Endothelial cell of umbilical vein (primary cell): Measurements from ENCODE around the gene MTR. TPM values are rescaled to one million over a fixed set of nuclear protein-coding genes. Genes with fewer than 3 reads are reported as not detected.
"Not testable (repeated sequence)": the region's sequence is repeated elsewhere in the genome, so short reads cannot be mapped to it uniquely, and the experiment has no call there.

Experiments used
- BruUV-seq: library from RNA; stranded (reverse); fragments of 400-500 nt; replicated peaks from 2 replicates; lab custom pipeline; 2021; lab: Mats Ljungman, UMichigan
- CTCF ChIA-PET: fragments of 300-600, 350-600 bp; sonication (Branson Sonifier 250); formaldehyde crosslinking; loops from one replicate; lab custom pipeline; 2021; ENCODE audit warnings: antibody characterized with exemption, inconsistent platforms; lab: Charles Lee
- POLR2A ChIA-PET: fragments of 300-600, 350-600 bp; sonication (Branson Sonifier 250); formaldehyde crosslinking; loops from one replicate; lab custom pipeline; 2021; ENCODE audit warnings: antibody characterized with exemption, inconsistent platforms; lab: Charles Lee
- DNase-seq: peaks from one replicate; pipeline ENCODE4 v3.0.0-alpha.2; 2011; ENCODE audit warnings: low read depth, low spot score
- FAIRE-seq: peaks from 2 replicates; lab custom pipeline; 2011; peaks lifted over from hg19 to GRCh38; lab: Jason Lieb, UNC
- H2AFZ ChIP-seq: 2 replicates; pipeline ENCODE4 v1.6.0; 2012; ENCODE audit warnings: low read depth, low read length, control low read depth, inconsistent platforms
- H3K27ac ChIP-seq: 2 replicates; pipeline ENCODE4 v1.5.1; 2011; ENCODE audit warnings: low read depth, mild to moderate bottlenecking, control low read depth, low read length, moderate library complexity; ENCODE audit not compliant: insufficient read depth
- H3K27me3 ChIP-seq, 2 experiments: 2 replicates each; pipeline versions ENCODE4 v1.6.0 to v1.6.1; 2011; ENCODE audit warnings: low read length in 2 of 2, mixed read lengths in 1 of 2; ENCODE audit not compliant: control insufficient read depth in 2 of 2, insufficient read depth in 2 of 2
- H3K36me3 ChIP-seq, 2 experiments: 2 replicates in 1 of 2; 3 replicates in 1 of 2; pipeline ENCODE4 v1.5.1; 2011; ENCODE audit warnings: low read length in 2 of 2, mild to moderate bottlenecking in 1 of 2, moderate library complexity in 1 of 2; ENCODE audit not compliant: control insufficient read depth in 2 of 2, insufficient read depth in 2 of 2; ENCODE audit errors: extremely low read depth in 1 of 2
- H3K4me1 ChIP-seq: 3 replicates; pipeline ENCODE4 v1.5.1; 2011; ENCODE audit warnings: mild to moderate bottlenecking, low read length; ENCODE audit not compliant: control insufficient read depth, insufficient read depth; ENCODE audit errors: extremely low read depth
- H3K4me2 ChIP-seq: 2 replicates; pipeline ENCODE4 v1.6.1; 2011; ENCODE audit warnings: low read length, control low read depth, mixed read lengths; ENCODE audit not compliant: insufficient read depth
- H3K4me3 ChIP-seq, 3 experiments: fragments of 200-600 bp in 1 of 3; sonication (generic), shearing (Covaris generic) in 1 of 3; replicated peaks in 1 of 3; 2 replicates each; pipeline ENCODE4 v1.5.1; 2011 to 2016; ENCODE audit warnings: control low read depth in 3 of 3, low read length in 3 of 3, mild to moderate bottlenecking in 2 of 3, inconsistent platforms in 1 of 3, low read depth in 1 of 3, moderate library complexity in 1 of 3; ENCODE audit not compliant: insufficient read depth in 1 of 3
- H3K79me2 ChIP-seq: 2 replicates; pipeline ENCODE4 v1.6.0; 2012; ENCODE audit warnings: low read length, inconsistent platforms; ENCODE audit not compliant: control insufficient read depth, insufficient read depth
- H3K9ac ChIP-seq: replicated peaks from 2 replicates; pipeline ENCODE3; 2011; ENCODE audit warnings: low read length, control low read depth; ENCODE audit not compliant: insufficient read depth; ENCODE audit errors: extremely low read depth
- H3K9me1 ChIP-seq: replicated peaks from 3 replicates; pipeline ENCODE4 v1.6.0; 2011; ENCODE audit warnings: mild to moderate bottlenecking, low read length; ENCODE audit not compliant: control insufficient read depth, insufficient read depth; ENCODE audit errors: extremely low read depth
- H3K9me3 ChIP-seq: replicated peaks from 2 replicates; pipeline ENCODE4 v1.5.1; 2012; ENCODE audit warnings: low read length, inconsistent platforms; ENCODE audit not compliant: control insufficient read depth, insufficient read depth
- H4K20me1 ChIP-seq: replicated peaks from 2 replicates; pipeline ENCODE3; 2011; ENCODE audit warnings: mild to moderate bottlenecking, low read length; ENCODE audit not compliant: control insufficient read depth, insufficient read depth; ENCODE audit errors: extremely low read depth
- EZH2 ChIP-seq: IDR thresholded peaks from 2 replicates; pipeline ENCODE4 v1.6.1; 2012; ENCODE audit warnings: borderline replicate concordance, low read depth, mild to moderate bottlenecking, moderate library complexity, low read length, inconsistent platforms; ENCODE audit not compliant: severe bottlenecking
- FOS ChIP-seq: IDR thresholded peaks from 2 replicates; pipeline ENCODE4 v1.6.1; 2011; ENCODE audit warnings: mild to moderate bottlenecking, low read length, moderate library complexity, borderline replicate concordance; ENCODE audit not compliant: insufficient read depth
- GATA2 ChIP-seq: IDR thresholded peaks from 2 replicates; pipeline ENCODE4 v1.7.0; 2011; ENCODE audit warnings: low read depth, mild to moderate bottlenecking, moderate library complexity, mixed read lengths, low read length; ENCODE audit not compliant: insufficient read length, insufficient read depth
- JUN ChIP-seq: IDR thresholded peaks from 2 replicates; pipeline ENCODE4 v1.6.1; 2011; ENCODE audit warnings: borderline replicate concordance, low read depth; ENCODE audit not compliant: insufficient read length, insufficient read depth
- MYC ChIP-seq: IDR thresholded peaks from one replicate; pipeline ENCODE4 v1.6.1; 2011; ENCODE audit warnings: mild to moderate bottlenecking, low read depth, low read length
- POLR2A ChIP-seq: IDR thresholded peaks from 2 replicates; pipeline ENCODE4 v1.6.1; 2012; ENCODE audit warnings: low read depth, mild to moderate bottlenecking, control low read depth, low read length
- POLR2AphosphoS5 ChIP-seq: IDR thresholded peaks from 2 replicates; pipeline ENCODE4 v1.6.1; 2012; ENCODE audit warnings: low read depth, mild to moderate bottlenecking, control low read depth, low read length, moderate library complexity; ENCODE audit not compliant: insufficient read depth
- dilution Hi-C: fragments of 300-500 bp; cut with MboI; formaldehyde crosslinking; loops from one replicate; pipeline ENCODE4 v1.15.0; 2019; ENCODE audit warnings: low sequenced_read_pairs; ENCODE audit not compliant: extremely low pct_ligation_motif_present
- intact Hi-C: fragments of 100-400 bp; cut with micrococcal nuclease; formaldehyde crosslinking; loops from one replicate; pipeline ENCODE4 v1.10.0; 2022
- polyA plus RNA-seq, 4 experiments: library from polyadenylated mRNA; depleted of rRNA in 3 of 4; stranded (reverse) in 3 of 4; unstranded in 1 of 4; fragments of >200 nt; gene quantifications; 2 replicates each; pipeline versions ENCODE4 v1.2.1 to v1.2.3, GENCODE V29; 2011 to 2012; ENCODE audit warnings: missing spikeins in 1 of 4
- total RNA-seq: library from RNA; stranded (reverse); gene quantifications from 2 replicates; pipeline ENCODE4 v1.2.3, GENCODE V29; 2021
- TF ChIP-seq, protein P1 (sequence below): IDR thresholded peaks from 2 replicates; pipeline ENCODE4 v1.6.1; 2011; ENCODE audit not compliant: insufficient read depth, insufficient read length
- TF ChIP-seq, protein P2 (sequence below), 2 donors: IDR thresholded peaks; 1 replicate in 1 of 2; 2 replicates in 1 of 2; pipeline ENCODE4 v1.5.1; 2011; ENCODE audit warnings: low read length in 2 of 2, mild to moderate bottlenecking in 2 of 2, moderate library complexity in 2 of 2, control low read depth in 1 of 2, inconsistent platforms in 1 of 2, low read depth in 1 of 2; ENCODE audit not compliant: insufficient read depth in 1 of 2; ENCODE audit errors: extremely low read depth in 1 of 2

The MTR gene
- total and polyA plus RNA-seq, 2 donors (not counting 3 experiments of a cell fraction or from before 2014, with no cell fraction given) = 6.7 to 45.2 TPM

- dilution Hi-C loops (no loop called here), intact Hi-C loops (loop anchor here (10.0 kb wide), 1 partner anchor 476 kb away; no protein-coding TSS in a partner anchor)
- H3K9me3 ChIP-seq = no peaks in the 10 kb centered on the region
- H3K4me3 ChIP-seq = no peak overlapping the region
- H4K20me1 ChIP-seq = no peaks in the 10 kb centered on the region
- no peak overlapping the region for H3K4me2 ChIP-seq
- no TSS peak for BruUV-seq
- H3K4me1 ChIP-seq = no peaks in the 10 kb centered on the region
- H3K9me1 ChIP-seq = no peaks in the 10 kb centered on the region
- ChIA-PET POLR2A (no interaction called here), CTCF (interaction anchor here (1.0 to 1.1 kb wide), 2 partner anchors 15 to 300 kb away, joined by 3 to 4 read pairs; no protein-coding TSS in a partner anchor)
- no peak for TF ChIP-seq POLR2A
- TF ChIP-seq JUN = no peak
- TF ChIP-seq, protein P1, sequence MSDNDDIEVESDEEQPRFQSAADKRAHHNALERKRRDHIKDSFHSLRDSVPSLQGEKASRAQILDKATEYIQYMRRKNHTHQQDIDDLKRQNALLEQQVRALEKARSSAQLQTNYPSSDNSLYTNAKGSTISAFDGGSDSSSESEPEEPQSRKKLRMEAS = no peak
- no peak for TF ChIP-seq POLR2AphosphoS5
- TF ChIP-seq EZH2 = no peak
- TF ChIP-seq, protein P2, sequence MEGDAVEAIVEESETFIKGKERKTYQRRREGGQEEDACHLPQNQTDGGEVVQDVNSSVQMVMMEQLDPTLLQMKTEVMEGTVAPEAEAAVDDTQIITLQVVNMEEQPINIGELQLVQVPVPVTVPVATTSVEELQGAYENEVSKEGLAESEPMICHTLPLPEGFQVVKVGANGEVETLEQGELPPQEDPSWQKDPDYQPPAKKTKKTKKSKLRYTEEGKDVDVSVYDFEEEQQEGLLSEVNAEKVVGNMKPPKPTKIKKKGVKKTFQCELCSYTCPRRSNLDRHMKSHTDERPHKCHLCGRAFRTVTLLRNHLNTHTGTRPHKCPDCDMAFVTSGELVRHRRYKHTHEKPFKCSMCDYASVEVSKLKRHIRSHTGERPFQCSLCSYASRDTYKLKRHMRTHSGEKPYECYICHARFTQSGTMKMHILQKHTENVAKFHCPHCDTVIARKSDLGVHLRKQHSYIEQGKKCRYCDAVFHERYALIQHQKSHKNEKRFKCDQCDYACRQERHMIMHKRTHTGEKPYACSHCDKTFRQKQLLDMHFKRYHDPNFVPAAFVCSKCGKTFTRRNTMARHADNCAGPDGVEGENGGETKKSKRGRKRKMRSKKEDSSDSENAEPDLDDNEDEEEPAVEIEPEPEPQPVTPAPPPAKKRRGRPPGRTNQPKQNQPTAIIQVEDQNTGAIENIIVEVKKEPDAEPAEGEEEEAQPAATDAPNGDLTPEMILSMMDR (IDR thresholded peaks at IDR 0.05; ENCODE audit: extremely low read depth in 1 of 2, insufficient read depth in 1 of 2, low read depth in 1 of 2, low read length in 2 of 2) = no peak
- no peak for TF ChIP-seq FOS
- TF ChIP-seq MYC = no peak
- no peak for TF ChIP-seq GATA2
- no peaks in the 10 kb centered on the region for H3K79me2 ChIP-seq
- H3K27me3 ChIP-seq = no peaks in the 10 kb centered on the region
- H3K9ac ChIP-seq = no peak overlapping the region
- no peak overlapping the region for H2AFZ ChIP-seq
- no peaks in the 10 kb centered on the region for H3K36me3 ChIP-seq
- no peak for DNase-seq
- no peak overlapping the region for H3K27ac ChIP-seq
- no peak for FAIRE-seq
Observed at GRCh38 chr1:236908669-236909068, 113.6 kb downstream of the MTR start.

- H3K9me1 ChIP-seq, H3K36me3 ChIP-seq, H3K79me2 ChIP-seq, H3K4me1 ChIP-seq, H2AFZ ChIP-seq, H3K27ac ChIP-seq, H3K27me3 ChIP-seq, CTCF ChIA-PET, H3K9ac ChIP-seq, H3K4me3 ChIP-seq, FAIRE-seq, intact Hi-C loops, H4K20me1 ChIP-seq, POLR2A ChIA-PET, H3K9me3 ChIP-seq, DNase-seq, dilution Hi-C loops, H3K4me2 ChIP-seq, BruUV-seq: not testable (repeated sequence)
Observed at GRCh38 chr1:236911047-236911446, 116.0 kb downstream of the MTR start.
